CD4-positive, alpha-beta T cell (primary cell): ENCODE data around the gene IFT57. TPM values are rescaled to one million over a fixed set of nuclear protein-coding genes. Genes with fewer than 3 reads are reported as not detected.

ENCODE experiments used
- ATAC-seq: fragments of 200-7000 bp; cut with Tn5 transposase; one replicate; pipeline ENCODE4 v1.10.0; 2022; ENCODE audit warnings: mild to moderate bottlenecking; ENCODE audit not compliant: poor library complexity
- CTCF ChIA-PET: fragments of 350-600 bp; sonication (Branson Sonifier 250); formaldehyde crosslinking; loops from one replicate; lab custom pipeline; 2021; ENCODE audit warnings: antibody characterized with exemption, inconsistent platforms; lab: Charles Lee
- POLR2A ChIA-PET: fragments of 350-600 bp; sonication (Branson Sonifier 250); formaldehyde crosslinking; loops from one replicate; lab custom pipeline; 2021; ENCODE audit warnings: antibody characterized with exemption, inconsistent platforms; lab: Charles Lee
- DNase-seq, 14 experiments: peaks; one replicate each; pipeline ENCODE4 v3.0.0-alpha.2; 2013 to 2020; ENCODE audit warnings: mixed read lengths in 2 of 14
- H3K27ac ChIP-seq, 2 donors: one replicate each; pipeline versions ENCODE4 v1.5.1 to v1.7.0; 2013; ENCODE audit warnings: low read length in 2 of 2, low read depth in 1 of 2, mild to moderate bottlenecking in 1 of 2
- H3K27me3 ChIP-seq, 2 experiments: 1 replicate in 1 of 2; 2 replicates in 1 of 2; pipeline versions ENCODE4 v1.6.1 to v1.7.0; 2013; ENCODE audit warnings: low read length in 2 of 2, control low read depth in 1 of 2, mild to moderate bottlenecking in 1 of 2, moderate library complexity in 1 of 2; ENCODE audit not compliant: insufficient read depth in 2 of 2, control insufficient read depth in 1 of 2
- H3K36me3 ChIP-seq: one replicate; pipeline ENCODE4 v1.6.1; 2013; ENCODE audit warnings: low read length, control low read depth; ENCODE audit not compliant: insufficient read depth
- H3K4me1 ChIP-seq: one replicate; pipeline ENCODE4 v1.6.1; 2013; ENCODE audit warnings: low read length, control low read depth; ENCODE audit not compliant: insufficient read depth
- H3K4me3 ChIP-seq: one replicate; pipeline ENCODE4 v1.5.1; 2013; ENCODE audit warnings: mild to moderate bottlenecking, low read length, moderate library complexity
- H3K9me3 ChIP-seq, 2 experiments: 1 replicate in 1 of 2; 2 replicates in 1 of 2; pipeline versions ENCODE4 v1.6.1 to v1.7.0; 2013; ENCODE audit warnings: low read length in 2 of 2, mild to moderate bottlenecking in 2 of 2, control low read depth in 1 of 2, moderate library complexity in 1 of 2; ENCODE audit not compliant: control insufficient read depth in 1 of 2, insufficient read depth in 1 of 2
- H3K27ac Mint-ChIP-seq: one replicate; pipeline ENCODE4 v1.8.0; 2020; ENCODE audit warnings: mixed read lengths
- H3K27me3 Mint-ChIP-seq: one replicate; pipeline ENCODE4 v1.8.0; 2021; ENCODE audit warnings: mixed read lengths
- H3K36me3 Mint-ChIP-seq: one replicate; pipeline ENCODE4 v1.8.0; 2021; ENCODE audit warnings: low read depth, mixed read lengths
- H3K4me1 Mint-ChIP-seq: one replicate; pipeline ENCODE4 v1.8.0; 2021; ENCODE audit warnings: low read depth, mixed read lengths
- H3K4me3 Mint-ChIP-seq: one replicate; pipeline ENCODE4 v1.8.0; 2020; ENCODE audit warnings: mild to moderate bottlenecking, mixed read lengths
- H3K9me3 Mint-ChIP-seq: one replicate; pipeline ENCODE4 v1.8.0; 2020; ENCODE audit warnings: mixed read lengths
- CTCF ChIP-seq: fragments of 200-600 bp; IDR thresholded peaks from one replicate; pipeline ENCODE4 v1.8.0; 2022; ENCODE audit warnings: antibody characterized with exemption, mild to moderate bottlenecking
- intact Hi-C, 2 experiments: fragments of 100-400 bp; cut with DNase I in 1 of 2; cut with micrococcal nuclease in 1 of 2; formaldehyde crosslinking; loops; one replicate each; pipeline versions ENCODE4 v1.15.1 to v1.9.0; 2023 to 2025; cut with DNase I, micrococcal nuclease
- total RNA-seq, 174 experiments: library from RNA in 2 of 174; stranded (reverse) in 2 of 174; gene quantifications; one replicate each; pipeline ENCODE4 v1.2.3 and lab custom pipeline; 2021 to 2026

IFT57 gene
- total RNA-seq, 2 experiments from 2014 or later = 56.6 to 58.6 TPM

- Mint-ChIP-seq H3K4me3 (no peak overlapping the region), H3K36me3 (no peaks in the 10 kb centered on the region), H3K27me3 (peaks cover 3% of the 10 kb centered on the region), H3K4me1 (no peaks in the 10 kb centered on the region), H3K27ac (no peak overlapping the region), H3K9me3 (no peaks in the 10 kb centered on the region)
- H3K4me3 ChIP-seq = no peak overlapping the region
- no peaks in the 10 kb centered on the region for H3K9me3 ChIP-seq
- DNase-seq = no peak
- no peak for TF ChIP-seq CTCF
- ChIA-PET POLR2A (no interaction called here), CTCF (no interaction called here)
- intact Hi-C loops = no loop called here
- no peak for ATAC-seq
- H3K4me1 ChIP-seq = no peaks in the 10 kb centered on the region
- no peaks in the 10 kb centered on the region for H3K36me3 ChIP-seq
- H3K27ac ChIP-seq = no peak overlapping the region
- H3K27me3 ChIP-seq = no peaks in the 10 kb centered on the region
Observed at GRCh38 chr3:108250626-108251025, 28.4 kb upstream of the IFT57 start.

- H3K4me1 Mint-ChIP-seq = no peaks in the 10 kb centered on the region
- TF ChIP-seq CTCF = no peak
- H3K4me1 ChIP-seq = no peaks in the 10 kb centered on the region
- no peaks in the 10 kb centered on the region for H3K36me3 Mint-ChIP-seq
- no peak overlapping the region for H3K27ac ChIP-seq
- no peaks in the 10 kb centered on the region for H3K27me3 ChIP-seq
- intact Hi-C loops = no loop called here
- no peak overlapping the region for H3K27ac Mint-ChIP-seq
- H3K9me3 ChIP-seq = peaks cover 0 to 3% of the 10 kb centered on the region in 2 experiments
- CTCF ChIA-PET = interaction anchor here (1.1 kb wide), 1 partner anchor 89 kb away, joined by 3 read pairs; no protein-coding TSS in a partner anchor
- H3K36me3 ChIP-seq = no peaks in the 10 kb centered on the region
- no peak for DNase-seq
- no peaks in the 10 kb centered on the region for H3K9me3 Mint-ChIP-seq
- H3K4me3 ChIP-seq = no peak overlapping the region
- no peak overlapping the region for H3K4me3 Mint-ChIP-seq
- no peaks in the 10 kb centered on the region for H3K27me3 Mint-ChIP-seq
- ATAC-seq = no peak
- POLR2A ChIA-PET = no interaction called here
Observed at GRCh38 chr3:108243243-108243642, 21.0 kb upstream of the IFT57 start.

- no peaks in the 10 kb centered on the region for H3K4me1 ChIP-seq
- Mint-ChIP-seq H3K4me3 (no peak overlapping the region), H3K27me3 (no peaks in the 10 kb centered on the region), H3K27ac (no peak overlapping the region), H3K9me3 (no peaks in the 10 kb centered on the region), H3K4me1 (no peaks in the 10 kb centered on the region), H3K36me3 (no peaks in the 10 kb centered on the region)
- no peak for TF ChIP-seq CTCF
- H3K27me3 ChIP-seq = no peaks in the 10 kb centered on the region
- no peak for DNase-seq
- peaks cover 0 to 3% of the 10 kb centered on the region in 2 experiments for H3K9me3 ChIP-seq
- H3K27ac ChIP-seq = no peak overlapping the region
- H3K36me3 ChIP-seq = no peaks in the 10 kb centered on the region
- ATAC-seq = no peak
- ChIA-PET CTCF (interaction anchor here (1.1 kb wide), 1 partner anchor 90 kb away, joined by 3 read pairs; no protein-coding TSS in a partner anchor), POLR2A (no interaction called here)
- no peak overlapping the region for H3K4me3 ChIP-seq
- intact Hi-C loops = no loop called here
Observed at GRCh38 chr3:108242776-108243175, 20.6 kb upstream of the IFT57 start.
